Measurements from ENCODE around the gene ADARB2.

DNA sequence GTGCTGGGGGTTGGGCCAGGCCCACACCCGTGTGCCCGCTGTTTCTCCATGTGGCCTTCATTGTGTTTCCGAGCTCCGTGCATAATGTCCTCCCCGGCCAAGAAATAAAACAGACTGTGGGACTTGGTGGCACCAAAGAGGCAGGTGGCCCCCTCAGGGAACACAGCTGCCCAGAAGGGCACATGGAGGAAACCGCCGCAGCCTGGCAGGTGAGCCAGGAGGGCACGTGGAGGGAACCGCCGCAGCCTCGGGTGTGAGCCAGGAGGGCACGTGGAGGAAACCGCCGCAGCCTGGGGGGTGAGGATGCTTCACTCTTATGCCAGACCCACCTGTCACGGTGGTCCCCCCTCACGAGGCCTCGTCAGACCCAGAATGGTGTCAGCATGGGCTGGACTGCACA, 392.5 kb downstream of the ADARB2 start:
- no peak for TF ChIP-seq EZH2phosphoT487 (IDR thresholded peaks at IDR 0.05; ENCODE audit: borderline replicate concordance, low read length)
- TF ChIP-seq, protein P1, sequence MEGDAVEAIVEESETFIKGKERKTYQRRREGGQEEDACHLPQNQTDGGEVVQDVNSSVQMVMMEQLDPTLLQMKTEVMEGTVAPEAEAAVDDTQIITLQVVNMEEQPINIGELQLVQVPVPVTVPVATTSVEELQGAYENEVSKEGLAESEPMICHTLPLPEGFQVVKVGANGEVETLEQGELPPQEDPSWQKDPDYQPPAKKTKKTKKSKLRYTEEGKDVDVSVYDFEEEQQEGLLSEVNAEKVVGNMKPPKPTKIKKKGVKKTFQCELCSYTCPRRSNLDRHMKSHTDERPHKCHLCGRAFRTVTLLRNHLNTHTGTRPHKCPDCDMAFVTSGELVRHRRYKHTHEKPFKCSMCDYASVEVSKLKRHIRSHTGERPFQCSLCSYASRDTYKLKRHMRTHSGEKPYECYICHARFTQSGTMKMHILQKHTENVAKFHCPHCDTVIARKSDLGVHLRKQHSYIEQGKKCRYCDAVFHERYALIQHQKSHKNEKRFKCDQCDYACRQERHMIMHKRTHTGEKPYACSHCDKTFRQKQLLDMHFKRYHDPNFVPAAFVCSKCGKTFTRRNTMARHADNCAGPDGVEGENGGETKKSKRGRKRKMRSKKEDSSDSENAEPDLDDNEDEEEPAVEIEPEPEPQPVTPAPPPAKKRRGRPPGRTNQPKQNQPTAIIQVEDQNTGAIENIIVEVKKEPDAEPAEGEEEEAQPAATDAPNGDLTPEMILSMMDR (IDR thresholded peaks at IDR 0.05; ENCODE audit: low read depth, low read length, poor library complexity, severe bottlenecking): no peak

Measured in DOHH2 (cell line).